Nucleus accumbens (tissue), 56 donors: ENCODE results near the gene STAT3.
A peak's percentile ranks its signal among the peaks of the same experiment; 100 is the strongest.
"Not testable (repeated sequence)": the region's sequence is repeated elsewhere in the genome, so short reads cannot be mapped to it uniquely, and the experiment has no call there.

Source experiments
- DNase-seq, 56 donors: peaks; one replicate each; lab custom pipeline; 2025; lab: John Stamatoyannopoulos, UW

The STAT3 gene

DNA sequence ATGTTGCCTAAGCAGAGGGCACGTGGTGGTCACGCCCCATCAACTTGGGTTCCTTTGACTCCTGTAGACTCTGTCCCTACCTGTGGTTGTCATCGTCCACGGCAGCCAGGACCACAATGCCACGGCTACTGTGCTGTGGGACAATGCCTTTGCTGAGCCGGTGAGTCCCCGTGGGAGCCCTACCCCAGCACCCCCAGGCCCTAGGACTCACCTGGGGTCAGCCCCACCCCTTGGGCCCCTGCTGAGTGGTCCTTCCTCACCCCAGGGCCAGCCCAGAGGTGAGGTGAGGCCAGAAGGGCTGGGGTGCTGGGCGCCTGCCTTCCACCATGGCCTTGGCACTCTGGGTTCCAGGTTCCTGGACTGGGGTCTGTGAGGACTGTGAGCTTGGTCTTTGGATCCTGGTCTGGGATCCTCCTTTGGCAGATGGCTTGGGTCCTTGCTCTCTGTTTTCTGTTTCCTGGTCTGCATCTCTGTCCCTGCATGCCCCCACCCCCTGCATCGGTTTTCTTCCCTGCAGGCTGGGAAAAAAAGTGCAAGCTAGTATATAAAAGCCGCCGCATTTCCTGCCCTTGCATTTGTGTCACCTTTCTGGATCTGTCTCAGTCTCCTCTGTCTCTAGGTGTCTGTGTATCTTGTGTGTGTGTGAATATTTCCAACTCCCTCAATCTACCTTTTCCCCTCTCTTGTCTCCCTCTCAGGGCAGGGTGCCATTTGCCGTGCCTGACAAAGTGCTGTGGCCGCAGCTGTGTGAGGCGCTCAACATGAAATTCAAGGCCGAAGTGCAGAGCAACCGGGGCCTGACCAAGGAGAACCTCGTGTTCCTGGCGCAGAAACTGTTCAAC is 82.5 kb downstream of the STAT3 start:
- no peak for DNase-seq

DNA sequence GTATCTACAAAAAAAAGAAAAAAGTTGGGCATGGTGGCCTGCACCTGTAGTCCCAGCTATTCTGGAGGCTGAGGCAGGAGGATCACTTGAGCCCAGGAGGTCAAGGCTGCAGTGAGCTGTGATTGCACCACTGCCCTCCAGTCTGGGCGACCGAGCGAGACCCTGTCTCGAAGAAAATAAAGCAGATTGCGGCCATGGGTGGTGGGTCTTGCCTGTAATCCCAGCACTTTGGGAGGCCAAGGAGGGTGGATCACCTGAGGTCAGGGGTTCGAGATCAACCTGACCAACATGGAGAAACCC is 83.3 kb downstream of the STAT3 start:
- not testable (repeated sequence) for DNase-seq

DNA sequence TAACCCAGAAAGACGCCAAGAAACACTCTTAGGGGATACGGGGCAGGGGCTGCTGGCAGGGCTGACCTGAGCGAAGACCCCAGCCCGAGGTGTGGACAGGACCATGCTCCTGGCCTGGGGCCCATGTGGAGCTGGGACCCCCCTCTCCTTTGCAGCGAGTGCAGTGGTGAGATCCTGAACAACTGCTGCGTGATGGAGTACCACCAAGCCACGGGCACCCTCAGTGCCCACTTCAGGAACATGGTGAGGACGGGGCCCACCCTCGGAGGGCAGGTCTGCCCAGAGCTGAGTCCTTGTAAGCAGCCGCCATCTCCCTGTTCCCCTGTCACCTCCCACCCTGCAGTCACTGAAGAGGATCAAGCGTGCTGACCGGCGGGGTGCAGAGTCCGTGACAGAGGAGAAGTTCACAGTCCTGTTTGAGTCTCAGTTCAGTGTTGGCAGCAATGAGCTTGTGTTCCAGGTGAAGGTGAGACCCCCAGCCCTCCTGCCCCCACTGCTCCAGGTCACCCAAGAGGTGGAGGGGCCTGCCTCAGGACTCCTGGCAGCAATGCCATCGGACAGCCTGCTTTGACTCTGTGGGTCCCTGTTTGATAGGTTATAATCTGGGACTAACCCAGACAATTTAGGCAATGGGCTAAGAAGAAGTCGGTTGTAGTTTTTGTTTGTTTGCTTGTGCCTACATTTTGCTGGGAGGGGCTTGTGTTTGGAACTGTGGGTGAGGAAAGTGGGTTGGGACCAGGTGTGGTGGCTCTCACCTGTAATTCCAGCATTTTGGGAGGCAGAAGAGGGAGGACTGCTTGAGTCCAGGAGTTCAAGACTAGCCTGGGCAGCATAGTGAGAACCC is 83.8 kb downstream of the STAT3 start:
- no peak for DNase-seq

DNA sequence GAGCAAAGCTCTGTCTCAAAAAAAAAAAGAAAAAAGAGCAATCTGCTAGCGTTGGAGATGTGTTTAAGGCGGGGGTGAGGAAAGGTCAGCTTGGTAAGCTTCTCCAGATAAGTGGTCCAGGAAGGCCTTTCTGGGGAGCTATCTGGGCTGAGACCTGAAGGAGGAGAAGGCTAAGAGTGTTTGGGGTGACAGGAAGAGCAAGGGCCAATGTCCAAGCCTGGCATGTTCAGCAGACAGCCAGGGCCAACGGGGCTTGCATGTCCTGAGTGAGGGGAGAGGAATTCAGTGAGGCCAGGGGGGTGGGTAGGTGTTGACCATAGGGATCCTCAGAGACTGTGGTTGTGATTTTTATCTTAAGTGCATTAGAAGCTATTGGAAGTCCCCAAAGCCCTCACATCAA is 84.5 kb downstream of the STAT3 start:
- DNase-seq, result no peak

DNA sequence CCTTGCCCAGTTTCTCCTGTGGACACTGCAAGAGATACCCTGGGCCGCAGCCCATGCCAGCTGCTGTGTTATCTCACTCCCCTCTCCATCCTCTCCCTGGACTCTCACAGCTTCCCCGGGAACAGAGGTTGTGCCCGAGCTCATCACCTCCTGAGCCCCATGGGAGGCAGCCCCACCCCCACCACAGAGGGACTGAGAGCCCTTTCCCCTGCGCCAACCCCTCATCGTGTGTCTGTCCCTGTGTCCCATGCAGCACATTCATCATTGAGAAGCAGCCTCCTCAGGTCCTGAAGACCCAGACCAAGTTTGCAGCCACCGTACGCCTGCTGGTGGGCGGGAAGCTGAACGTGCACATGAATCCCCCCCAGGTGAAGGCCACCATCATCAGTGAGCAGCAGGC is 87.2 kb downstream of the STAT3 start:
- no peak for DNase-seq

DNA sequence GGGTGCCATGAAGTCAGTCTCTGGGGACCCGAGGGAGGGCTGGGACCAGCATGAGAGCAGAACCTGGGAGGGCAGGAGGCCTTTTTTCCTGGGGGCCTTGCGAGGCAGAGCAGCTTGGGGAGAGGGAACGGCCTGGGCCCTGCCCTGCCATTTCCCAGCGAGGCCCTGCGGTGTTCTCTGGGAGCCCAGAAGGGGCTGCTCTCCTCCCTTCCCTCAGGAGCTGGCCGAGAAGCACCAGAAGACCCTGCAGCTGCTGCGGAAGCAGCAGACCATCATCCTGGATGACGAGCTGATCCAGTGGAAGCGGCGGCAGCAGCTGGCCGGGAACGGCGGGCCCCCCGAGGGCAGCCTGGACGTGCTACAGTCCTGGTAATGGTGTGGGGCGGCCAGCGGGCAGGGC is 88.3 kb downstream of the STAT3 start:
- not testable (repeated sequence) for DNase-seq

DNA sequence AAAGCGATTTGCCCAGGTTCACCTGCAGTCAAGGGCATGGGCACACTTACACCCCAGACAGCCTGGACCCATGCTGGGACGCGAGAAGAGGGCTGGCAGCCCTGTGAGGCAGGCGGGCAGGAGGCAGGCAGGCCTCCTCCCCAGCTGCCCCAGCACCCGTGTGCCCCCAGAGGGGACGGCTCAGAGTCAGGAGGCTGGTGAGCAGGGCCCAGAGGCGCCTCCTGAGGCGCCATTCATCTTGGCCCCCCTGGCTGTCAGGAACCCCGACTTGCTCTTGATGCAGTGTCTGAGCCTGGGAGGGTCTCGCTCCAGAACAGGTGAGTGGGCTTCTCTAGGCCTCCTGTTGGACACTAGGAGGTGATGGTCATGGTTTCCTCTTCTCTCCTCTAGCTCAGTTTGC is 88.9 kb downstream of the STAT3 start:
- DNase-seq, result not testable (repeated sequence)

DNA sequence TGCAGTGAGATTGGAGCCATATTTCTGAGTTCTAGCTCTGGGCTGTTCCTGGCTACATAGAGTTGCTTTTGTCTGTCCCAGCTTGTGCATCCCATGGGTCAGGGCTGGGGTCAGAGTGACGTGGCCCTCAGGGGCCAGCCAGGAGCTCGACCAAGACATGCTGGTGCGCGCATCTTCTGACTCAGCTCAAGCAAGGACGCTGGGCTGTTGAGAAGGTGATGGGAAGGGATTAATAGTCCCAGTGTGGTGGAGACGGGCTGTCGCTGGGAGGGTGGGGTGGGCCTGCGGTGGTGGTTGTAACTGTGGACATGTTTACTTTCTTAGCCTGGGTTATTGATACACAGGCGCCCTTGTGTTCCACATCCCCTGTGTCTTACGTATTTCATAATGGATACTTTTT is 90.5 kb downstream of the STAT3 start:
- not testable (repeated sequence) for DNase-seq

DNA sequence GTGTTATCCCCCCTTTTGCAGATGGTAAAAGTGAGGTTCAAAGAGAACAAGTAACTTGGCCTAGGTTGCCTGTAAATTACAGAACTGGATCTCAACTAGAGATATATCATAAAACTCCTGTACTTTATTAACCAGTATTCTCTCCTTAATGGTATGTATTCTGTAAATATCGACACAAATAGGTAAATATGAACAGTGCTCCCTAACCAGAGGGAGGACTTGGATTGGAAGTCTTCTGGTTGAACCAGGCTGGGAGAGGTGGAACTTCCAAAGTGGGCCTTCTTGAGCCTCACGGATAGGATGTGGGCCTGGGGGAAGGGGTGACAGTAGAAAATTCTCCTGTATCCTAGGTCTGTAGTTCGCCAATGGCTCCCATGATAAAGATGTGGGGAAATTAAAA is 92.2 kb downstream of the STAT3 start:
- no peak for DNase-seq

DNA sequence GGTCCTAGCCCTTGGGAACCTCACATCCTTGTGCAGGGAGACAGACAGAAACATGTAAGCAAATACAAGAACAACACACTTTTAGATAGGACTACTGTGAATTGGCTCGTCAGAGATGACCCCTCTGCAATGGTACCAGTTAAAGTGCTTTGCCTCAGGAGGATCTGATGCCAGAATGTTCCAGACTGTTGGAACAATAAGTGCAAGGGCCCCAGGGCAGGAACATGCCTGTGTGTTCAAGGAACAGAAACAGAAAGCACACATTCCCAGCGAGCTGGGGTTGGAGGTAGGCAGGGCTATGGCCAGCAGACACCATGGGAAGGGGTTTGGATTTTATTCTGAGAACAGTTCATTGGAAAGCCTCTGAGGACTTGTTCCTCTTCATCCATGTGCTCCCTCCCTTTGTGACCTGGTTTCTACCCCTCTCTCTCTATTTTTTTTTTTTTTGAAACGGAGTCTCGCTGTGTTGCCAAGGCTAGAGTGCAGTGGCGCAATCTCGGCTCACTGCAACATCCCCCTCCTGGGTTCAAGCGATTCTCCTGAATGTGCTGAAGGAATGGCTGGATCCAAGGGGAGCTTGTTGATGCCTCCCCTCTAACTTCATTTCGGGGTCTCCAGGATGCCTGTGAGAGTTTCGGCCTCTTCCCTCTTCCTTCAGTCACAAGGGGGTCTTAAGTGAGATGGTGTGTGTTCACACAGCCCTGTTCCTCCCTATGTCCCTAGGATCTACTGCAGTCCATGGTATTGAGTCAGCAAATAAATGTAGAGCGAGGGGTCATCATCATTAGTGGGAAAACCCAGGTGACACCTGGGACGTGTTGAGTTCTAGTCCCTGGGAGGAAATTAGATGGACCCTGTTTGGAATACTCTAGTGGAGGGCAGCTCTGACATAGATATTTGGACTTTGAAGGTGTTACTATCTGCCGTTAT is 93.5 kb downstream of the STAT3 start:
- DNase-seq, result no peak

DNA sequence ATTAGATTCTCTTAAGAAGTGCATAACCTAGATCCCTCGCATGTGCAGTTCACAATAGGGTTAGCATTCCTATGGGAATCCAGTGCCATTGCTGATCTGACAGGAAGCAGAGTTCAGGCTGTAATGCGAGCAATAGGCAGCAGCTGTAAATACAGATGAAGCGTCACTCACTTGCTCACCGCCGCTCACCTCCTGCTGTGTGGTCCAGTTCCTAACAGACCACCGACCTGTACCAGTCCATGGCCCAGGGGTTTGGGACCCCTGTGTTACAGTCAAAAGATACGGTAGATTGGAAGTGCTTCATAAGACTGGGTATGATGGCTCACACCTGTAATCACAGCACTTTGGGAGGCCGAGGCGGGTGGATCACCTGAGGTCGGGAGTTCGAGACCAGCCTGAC is 97.1 kb downstream of the STAT3 start:
- DNase-seq, result no peak

DNA sequence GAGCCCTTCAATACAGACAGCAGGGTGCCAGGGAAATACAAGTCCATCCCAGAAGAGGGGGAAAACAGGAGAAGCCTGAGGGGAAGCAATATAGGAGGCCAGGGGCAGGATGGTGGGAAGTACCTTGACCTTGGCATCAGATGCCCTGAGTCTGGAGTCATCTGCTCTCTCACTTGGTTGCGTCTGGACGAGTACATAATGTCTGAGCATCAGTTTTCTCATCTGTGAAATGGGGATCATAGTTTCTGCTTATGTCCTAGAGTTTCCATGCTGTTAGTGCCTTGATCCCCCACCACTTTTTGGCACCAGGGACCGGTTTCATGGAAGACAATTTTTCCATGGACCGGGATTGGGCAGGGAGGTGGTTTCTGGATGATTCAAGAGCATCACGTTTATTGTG is 97.7 kb downstream of the STAT3 start:
- no peak for DNase-seq

DNA sequence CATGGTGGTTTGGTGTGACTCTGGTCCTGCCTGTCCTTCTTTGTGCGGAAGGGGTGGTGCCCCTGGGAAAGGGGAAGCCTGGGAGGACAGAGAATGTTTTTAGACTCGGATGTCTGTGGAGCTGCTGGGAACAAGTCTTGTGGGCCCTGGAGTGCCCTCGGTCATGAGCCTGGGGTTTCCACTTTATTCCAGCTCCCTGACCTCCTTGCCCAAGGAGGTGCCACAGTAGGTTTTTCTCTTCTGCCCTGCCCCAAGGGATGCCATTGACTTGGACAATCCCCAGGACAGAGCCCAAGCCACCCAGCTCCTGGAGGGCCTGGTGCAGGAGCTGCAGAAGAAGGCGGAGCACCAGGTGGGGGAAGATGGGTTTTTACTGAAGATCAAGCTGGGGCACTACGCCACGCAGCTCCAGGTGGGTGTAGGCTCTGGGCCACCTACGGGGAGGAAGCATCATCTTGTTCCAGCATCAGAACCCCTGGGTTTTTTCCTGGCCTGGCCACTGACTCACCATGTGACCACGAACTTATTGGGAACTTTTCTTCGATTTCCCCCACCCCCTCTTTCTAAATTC is 98.5 kb downstream of the STAT3 start:
- DNase-seq, result no peak

DNA sequence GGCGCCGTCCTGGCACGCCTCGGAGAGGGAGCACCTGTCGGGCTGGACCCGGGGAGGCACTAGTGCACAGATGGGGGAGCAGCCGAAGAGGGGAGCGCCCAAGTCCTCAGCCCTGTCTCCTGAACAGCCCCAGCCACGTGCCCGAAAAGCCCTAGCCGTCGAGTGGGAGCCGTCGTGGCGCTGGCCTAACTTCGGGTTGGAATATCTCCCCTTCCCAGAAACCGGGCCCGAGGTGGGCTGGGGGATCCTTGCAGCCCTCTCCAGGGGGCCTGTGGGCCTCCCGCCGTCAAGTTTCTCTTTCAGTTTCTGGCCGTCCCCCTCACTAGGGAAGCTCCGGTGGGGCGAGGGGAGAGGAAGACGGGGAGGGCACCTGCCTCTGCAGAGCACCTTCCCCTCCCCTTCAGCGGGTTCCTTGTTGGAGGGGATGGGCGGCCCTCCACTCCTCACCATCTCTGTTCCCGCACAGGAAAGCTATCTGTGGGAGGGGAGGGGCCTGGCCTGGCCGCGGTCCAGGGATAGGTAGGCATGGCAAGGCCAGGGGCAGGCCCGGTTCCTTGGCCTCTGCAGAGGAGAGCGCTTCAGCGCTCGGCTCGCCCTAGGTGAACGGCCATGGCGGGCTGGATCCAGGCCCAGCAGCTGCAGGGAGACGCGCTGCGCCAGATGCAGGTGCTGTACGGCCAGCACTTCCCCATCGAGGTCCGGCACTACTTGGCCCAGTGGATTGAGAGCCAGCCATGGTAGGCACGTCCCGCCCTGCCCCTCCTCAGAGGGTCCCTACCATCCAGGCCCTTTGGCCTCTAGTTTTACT is 99.2 kb downstream of the STAT3 start:
- DNase-seq, result peak in 1 of 56 donors; percentile 27

DNA sequence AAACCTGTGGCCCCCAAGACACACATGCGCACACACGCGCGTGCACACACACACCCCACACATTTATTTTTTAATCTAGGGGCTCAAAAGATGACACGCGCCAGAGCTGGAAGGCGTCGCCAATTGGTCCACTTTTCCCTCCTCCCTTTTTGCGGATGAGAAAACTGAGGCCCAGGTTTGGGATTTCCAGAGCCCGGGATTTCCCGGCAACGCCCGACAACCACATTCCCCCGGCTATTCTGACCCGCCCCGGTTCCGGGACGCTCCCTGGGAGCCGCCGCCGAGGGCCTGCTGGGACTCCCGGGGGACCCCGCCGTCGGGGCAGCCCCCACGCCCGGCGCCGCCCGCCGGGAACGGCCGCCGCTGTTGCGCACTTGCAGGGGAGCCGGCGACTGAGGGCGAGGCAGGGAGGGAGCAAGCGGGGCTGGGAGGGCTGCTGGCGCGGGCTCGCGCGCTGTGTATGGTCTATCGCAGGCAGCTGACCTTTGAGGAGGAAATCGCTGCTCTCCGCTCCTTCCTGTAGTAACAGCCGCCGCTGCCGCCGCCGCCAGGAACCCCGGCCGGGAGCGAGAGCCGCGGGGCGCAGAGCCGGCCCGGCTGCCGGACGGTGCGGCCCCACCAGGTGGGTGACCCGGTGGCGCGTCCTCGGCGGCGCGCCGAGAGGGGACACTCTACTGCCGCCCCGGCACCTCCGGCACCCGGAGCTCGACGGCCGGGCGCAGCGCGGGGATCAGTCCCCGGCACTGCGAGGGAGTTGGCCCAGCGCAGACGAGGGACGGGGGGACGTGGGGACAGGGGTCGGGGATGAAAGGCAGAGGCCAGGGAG is 100.1 kb downstream of the STAT3 start, which contains the start of gene STAT5A:
Gene STAT5A (plus strand): TSS at position 522 of the 826 bp plus-strand sequence. CDS start 914 bp downstream, outside the sequence.
- peak in 48 of 56 donors; percentile 6 to 81 (median 54) for DNase-seq

DNA sequence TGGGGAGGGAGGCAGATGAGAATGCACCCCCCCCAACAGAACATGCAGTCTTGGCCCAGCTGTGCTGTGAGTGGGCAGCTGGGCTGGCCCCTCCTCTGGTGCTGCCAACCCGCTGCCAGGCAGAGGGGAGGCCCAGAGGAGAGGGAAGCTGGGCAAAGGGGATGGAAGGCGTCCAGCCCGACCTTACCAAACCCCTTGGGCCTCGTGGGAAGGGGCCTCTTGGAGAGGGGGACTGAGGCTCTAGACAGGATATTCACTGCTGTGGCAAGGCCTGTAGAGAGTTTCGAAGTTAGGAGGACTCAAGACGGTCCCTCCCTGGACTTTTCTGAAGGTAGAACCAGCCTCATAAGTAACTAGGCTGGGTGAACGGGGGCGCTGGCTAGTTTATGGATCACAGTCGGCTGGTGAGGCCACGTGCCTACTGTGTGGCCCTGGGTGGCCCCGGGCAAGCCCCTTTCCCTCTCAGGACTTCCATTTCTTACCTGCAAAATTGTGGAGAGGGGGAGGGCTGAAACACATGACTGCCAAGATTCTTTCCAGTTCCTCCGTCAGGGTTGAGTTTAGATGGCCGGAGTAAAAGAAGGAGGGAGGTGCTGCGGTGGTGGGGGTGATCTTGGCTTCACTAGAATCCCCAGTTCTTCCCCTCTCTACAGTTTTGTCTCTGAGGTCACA is 100.8 kb downstream of the STAT3 start:
- DNase-seq, result peak in 37 of 56 donors; percentile 16 to 75 (median 40)

DNA sequence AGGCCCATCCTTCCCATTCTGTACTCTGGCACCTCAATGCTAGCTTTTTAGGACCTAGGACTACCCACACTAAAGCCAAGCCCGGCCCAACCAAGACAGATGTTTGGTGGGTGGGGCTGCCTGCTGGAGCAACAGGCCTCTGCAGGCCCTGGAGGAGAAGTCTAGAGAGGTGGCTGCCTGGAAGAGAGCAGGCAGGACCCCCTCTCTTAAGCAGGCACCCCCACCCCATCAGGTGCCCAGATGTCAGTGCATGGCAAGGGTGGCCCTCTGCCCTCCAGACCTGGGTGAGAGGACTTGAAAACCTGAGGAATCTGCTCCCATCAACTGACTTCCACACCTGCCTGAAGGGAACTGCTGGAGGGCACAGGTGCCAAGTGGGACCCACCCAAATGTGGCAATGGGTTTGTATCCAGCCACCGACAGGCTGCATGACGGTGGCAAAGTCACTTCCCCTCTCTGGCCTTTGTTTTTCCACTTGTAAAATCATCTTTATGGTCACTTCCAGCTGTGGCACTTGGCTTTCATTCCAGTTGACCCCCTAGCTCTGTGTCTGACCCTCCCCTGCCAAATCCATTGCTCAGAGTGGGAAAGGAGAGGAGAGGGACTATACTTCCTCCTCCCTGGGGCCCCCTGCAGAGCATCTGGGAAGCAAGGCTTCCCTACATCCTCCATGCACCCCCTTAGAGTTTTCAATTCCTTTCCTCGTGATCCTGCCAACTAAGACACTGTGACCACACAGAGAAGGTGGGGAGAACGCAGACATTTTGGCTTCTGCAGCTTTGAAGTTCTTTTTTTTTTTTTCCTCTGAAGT is 101.6 kb downstream of the STAT3 start:
- peak in 1 of 56 donors; percentile 56 for DNase-seq
